HG03060 (cell line): Measurements from ENCODE around the gene EEF1A2.
A peak's percentile ranks its signal among the peaks of the same experiment; 100 is the strongest.

Experiments
- ATAC-seq: cut with Tn5 transposase; IDR thresholded peaks from one replicate; pipeline ENCODE4 v1.9.1; 2021; ENCODE audit warnings: low read depth, moderate number of reproducible peaks; ENCODE audit not compliant: unreplicated experiment

The EEF1A2 gene

DNA sequence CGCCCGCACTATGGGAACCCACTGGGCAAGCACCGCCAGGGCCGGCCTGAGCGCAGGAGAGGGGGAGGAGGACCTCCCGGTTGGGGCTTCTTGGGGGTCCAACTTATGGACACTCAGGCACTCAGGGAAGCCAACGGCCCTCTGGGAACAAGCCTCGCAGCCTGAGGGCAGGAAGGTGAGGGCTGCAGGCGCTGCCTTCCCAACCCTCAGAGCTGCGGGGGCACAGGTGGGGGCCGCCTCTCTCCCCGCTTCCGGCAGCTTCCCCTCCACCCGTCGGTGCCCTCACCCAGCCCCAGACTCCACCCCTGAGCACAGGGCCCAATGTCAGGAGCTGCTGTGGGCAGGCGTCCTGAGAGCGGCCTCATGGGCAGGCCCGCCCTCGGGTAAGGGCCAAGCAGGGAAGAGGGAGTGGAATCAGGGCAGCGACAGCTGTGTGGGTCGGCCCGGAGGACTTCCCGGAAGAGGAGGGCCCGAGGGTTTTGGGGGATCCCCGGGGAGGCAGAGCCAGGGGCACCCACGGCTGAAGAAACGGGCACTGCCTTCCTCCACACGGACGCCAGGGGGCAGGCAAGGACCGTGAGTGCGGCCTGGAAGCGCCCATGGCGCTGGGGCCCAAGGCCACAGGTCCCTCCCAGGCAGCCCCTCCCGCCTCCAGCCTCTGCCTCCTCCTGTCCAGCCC, 38.8 kb upstream of the EEF1A2 start:
- ATAC-seq, result peak; percentile 90

DNA sequence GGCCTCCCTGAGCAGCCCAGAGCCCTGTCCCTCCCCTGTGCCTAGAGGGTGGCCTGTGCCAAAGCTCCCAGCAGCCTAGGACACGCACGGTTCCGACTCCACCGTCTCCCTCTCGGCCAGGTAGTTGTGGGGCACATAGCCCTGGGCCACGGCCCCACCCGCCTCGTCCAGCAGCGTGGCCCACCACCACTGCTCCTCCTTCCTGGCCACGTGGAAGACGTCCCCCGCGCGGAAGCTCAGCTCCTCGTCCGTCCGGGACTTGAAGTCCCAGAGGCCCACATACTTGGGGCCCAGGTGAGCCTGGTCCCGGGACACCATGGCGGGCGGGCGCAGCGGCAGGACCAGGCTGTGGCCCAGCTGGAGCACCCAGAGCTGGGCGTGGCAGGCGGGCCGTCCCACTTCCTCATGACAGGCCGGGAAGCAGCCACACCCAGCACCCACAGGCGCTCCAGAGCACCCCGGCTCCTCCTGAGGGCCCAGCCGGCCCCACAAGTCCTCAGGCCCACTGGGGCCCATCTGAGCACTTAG, 38.2 kb upstream of the EEF1A2 start, which contains the start of gene PTK6:
TSS of gene PTK6 (minus strand) at position 380 of the 528 bp plus-strand sequence. CDS start at position 318, 62 bp downstream.
- ATAC-seq, result no peak

DNA sequence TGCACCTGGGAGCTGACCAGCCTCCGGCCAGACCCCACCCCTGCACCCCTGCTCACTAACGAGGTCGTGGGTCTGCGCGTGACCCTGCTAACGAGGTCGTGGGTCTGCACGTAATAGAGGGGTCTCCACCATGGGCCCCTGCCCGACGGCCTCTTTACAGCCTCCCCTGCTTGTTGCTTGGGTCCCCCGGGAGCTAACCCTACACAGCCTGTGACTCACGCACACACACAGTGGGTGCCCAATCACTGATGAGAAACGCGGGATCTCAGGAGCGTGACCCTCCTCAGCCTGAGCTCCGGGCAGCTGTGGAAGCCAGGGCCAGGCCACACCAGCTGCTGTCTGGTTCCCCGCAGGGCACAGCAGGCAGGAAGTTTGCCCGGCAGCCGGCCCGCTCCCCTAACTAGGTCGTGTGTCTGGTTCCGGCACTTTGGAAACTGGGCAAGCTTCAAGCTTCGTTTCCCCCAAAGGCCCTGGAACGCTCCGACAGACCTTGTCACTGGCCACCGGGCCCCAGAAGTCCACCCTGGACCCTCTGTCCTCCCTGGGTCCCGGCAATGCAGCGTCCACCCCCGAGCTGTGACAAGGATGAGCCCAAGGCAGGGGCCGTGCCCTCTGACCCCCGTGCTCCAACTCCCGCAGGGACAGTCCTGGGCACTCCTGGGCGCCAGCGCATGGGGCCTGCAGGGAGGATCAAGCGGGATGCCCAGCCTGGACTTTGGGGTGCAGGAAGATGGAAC, 37.5 kb upstream of the EEF1A2 start:
- no peak for ATAC-seq

DNA sequence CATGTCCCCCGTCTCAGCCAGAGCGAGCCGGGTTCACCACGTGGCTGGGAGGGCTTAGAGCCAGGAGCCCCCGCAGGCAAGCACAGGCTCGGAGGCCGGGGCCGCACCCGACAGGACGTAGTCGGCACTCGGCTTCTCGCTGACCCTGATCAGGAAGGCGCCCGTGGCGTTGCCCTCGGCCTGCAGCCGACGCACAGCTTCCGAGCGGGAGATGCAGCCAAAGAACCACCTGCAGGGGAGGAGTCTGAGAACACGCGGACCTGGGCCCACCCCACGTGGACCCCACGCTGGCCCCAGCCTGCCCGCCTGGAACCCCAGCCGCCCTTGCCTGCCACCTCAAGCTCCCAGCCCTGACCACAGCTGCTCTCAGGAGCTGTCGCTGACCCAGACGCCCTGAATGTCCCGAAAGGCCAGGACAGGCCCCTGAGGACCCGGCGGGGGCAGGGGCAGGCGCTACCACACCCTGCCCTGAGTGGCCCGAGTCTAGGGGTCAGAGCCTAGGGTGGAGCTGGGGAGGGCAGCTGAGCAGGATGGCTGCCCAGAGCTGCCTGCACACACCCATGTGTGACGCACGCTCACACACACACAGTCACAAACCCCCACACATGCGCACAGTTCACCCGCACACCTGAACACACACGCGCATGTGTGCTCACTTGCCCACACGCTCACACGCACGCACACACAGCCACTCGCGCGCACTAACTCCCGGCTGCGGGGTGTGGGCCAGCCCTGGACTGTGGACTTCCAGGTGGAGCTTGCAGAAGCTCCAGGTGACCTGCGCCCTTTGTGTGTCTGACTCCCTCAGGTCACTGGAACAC, 36.2 kb upstream of the EEF1A2 start:
- no peak for ATAC-seq

DNA sequence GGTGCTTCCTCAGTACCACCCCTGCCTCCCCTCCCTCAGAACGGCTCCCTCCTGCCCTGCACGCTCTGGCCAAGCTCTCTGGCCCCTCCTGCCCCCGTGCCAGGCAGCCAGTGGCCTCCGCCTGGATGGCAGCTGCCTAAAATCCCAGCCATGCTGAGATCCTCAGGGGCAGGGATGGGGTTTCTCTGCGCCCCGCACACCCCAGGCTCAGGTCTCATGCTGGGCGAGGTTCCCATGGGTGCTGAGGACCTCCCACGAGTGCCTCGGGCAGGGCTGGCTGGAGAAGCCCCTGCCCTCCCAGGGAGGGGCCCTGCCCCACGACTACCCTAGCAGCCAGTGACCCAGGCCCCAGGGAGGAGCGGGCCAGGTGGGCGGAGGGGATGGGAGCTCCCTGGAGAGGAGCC, 35.5 kb upstream of the EEF1A2 start:
- no peak for ATAC-seq

DNA sequence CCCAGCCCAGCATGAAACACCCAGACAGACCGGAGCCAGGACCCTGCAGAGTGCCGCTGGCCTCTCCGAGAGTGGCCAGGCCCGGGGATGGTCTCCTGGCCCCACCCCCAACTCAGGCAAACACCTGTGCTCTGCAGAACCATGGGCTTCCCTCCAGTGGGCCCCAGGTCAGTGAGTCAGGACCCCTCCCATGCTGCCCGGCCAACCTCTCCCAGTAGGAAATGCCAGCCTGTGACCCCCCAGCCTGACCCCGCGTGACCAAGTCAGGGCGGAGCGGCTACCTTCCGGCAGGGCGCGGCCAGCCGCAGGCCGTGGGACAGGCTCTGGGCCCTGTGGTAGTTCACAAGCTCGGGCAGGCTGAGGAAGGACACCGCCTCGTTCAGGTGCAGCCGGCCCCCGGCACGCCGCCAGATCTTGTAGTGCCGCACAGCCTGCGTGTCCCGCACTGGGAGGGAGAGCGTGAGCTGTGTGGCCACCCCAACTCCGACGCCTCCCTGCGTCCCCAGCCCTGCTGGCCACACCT, 35.0 kb upstream of the EEF1A2 start:
- ATAC-seq, result no peak

DNA sequence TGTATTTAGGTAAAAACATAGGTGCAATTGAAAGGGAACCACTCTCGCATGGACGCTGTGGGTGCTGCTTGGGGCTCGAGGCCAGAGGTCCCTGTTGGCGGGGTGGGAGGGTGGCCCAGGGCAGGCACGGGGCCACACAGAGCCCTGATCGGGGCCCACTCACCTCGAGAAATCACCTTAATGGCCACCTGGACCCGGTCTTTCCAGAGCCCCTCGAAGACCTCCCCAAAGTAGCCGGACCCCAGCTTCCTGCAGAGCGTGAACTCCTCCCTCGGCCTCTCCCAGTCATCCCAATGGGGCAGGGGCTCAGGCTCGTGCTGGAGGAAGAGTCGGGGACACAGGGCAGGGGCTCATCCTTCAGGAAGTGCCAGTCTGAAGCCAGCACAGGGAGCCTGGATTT, 34.5 kb upstream of the EEF1A2 start:
- no peak for ATAC-seq

DNA sequence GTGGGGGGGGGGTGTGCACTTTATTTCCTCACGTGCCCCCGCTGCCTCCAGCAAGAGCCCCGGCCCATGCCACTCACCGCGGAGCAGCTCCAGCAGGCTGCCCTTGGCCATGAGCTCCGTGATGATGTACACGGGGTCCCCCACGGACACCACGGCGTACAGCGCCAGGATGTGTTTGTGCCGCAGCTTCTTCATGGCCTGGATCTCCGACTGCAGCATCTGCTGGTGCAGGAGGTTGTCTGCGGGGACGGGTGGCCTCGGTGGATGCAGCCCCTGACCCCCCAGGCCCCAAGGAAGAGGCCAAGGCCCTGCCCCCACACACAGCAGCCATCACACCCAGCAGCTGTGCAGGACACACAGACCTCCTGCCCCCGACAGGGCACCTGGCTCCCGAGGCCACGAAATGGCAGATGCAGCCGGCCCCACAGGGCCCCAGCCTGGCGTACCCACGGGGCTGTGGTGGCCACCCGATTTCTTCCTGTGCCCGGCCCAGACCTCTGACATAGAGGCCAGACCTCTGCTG, 33.6 kb upstream of the EEF1A2 start:
- ATAC-seq, result no peak

DNA sequence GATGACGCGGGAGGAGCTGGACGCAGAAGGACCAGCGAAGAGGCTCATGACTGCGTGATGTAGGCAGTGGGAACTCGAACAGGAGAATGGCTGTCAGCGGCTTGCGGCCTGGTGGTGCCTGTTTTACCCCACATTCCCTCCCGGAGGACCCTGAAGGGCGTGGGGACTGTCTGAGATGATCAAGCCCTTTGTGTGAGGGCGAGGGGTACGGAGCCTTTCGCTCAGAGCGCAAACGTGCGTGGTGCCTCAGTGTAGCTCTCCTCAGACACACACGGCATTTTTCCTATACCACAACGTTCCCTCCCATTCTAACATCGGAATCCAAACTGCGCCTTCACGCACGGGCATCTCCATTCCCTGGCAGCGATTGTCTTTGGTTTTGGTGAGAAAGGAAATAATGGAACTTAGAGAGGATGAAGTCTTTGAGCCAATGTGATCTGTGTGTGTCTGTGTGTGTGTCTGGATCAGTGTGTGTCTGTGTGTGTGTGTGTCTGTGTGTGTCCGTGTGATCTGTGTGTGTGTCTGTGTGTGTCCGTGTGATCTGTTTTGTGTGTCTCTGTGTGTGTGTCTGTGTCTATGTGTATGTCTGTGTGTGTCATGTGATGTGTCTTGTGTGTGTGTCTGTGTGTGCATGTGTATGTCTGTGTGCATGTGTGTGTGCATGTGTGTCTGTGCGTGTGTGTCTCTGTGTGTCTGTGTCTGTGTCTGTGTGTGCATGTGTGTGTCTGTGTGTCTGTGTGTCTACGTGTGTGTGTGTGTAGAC, 33.0 kb upstream of the EEF1A2 start:
- no peak for ATAC-seq

DNA sequence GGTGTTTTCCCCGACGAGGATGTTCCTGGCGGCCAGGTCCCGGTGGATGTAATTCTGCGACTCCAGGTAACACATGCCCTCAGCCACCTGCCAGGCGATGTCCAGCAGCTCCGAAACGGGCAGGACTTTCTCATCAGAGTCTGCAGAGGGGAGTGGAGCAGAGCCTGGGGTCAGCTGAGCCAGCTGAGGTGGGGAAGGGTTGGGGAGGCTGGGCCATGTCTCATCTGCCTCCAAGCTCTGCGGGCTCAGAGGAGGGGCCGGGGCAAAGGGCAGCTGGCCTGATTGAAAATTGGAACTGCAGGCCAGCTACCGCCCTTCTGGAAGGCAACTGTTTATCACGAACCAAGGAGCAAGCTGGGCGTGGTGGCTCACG, 31.9 kb upstream of the EEF1A2 start:
- ATAC-seq, result no peak

DNA sequence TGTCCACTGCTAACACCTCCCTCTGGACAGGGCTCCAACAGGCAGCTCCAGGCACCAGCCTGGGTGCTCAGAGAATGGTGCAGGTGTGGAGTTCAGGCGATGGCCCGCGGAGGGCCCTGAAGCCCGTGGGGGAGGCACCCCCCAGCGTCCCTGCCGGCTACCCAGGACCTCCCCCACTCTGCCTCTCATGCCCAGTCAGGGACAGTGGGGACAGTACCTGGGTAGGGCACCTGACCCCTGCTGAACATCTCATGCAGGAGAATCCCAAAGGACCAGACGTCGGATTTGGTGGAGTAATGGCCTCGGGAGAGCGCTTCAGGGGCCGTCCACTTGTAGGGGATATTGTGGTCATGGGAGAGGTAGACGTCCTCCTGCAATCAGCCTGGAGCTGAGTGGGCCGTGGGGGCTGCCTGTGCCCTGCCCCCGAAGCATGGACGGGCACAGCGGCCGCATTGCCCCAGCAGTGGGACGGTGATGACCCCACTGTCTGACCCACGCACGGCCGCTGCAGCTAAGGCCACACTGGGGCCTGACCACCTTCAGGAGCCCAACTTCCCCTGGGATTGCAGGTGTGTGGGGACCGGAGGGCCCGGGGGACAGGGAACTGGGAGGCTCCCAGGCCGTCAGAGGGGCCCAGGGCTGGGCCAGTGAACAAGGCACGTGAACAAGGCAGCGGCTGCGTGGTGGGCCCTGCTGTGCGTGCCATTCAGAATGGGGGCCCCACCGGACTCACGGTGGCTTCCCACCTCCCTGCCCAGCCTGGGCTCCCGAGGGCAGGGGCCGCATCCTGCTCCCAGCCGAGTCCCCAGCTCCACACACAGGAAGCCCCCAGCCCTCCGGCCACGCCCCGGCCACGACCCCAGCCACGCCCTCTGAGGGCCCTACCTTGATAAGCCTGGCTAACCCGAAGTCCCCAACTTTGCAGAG, 31.2 kb upstream of the EEF1A2 start:
- ATAC-seq, result no peak

DNA sequence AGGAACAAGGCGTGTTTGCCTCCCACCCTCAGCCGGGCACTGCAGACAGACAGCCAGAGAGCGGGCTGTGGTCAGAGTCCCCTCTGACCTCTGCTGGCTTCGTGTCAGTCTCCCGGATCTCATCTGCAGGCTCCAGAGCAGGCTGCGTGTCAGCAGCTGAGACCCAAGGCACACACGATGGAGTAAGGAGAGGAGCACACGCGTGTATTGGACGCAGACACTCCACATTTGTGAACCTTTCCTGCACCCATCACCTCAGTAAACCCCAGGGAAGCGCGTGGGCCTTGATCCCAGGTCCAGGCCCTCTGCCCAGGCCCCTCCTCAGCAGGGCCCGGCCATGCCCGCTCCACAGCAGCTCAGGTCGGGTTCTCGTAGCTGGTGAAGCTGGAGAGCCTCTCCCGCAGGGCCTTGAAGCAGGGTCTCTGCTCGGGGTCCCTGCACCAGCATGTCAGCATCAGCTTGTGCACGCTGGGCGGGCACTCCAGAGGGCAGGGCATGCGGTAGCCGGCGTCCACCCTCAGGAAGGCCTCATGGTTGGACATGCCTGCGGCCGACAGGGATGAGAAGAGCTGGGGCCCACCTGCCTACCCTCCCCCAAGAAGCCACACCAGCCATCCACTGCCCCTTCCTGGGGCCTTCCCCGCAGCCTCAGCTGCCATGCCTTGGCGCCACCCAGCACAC, 30.4 kb upstream of the EEF1A2 start:
- no peak for ATAC-seq

DNA sequence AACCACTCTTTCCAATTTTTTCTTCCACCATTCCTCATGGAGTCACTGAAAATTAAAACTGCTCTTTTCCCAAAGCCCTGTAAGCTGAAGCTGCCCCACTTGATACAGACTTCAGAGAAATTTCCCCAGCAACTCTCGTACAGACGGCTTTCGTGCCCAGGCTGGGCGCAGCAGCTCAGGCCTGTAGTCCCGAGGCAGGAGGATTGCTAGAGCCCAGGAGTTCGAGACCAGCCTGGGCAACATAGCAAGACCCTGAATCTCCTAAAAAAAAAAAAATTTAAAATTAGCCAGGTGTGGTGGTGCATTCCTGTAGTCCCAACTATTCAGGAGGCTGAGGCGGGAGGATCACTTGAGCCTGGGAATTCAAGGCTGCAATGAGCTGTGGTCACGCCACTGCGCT, 28.3 kb upstream of the EEF1A2 start:
- ATAC-seq, result no peak

DNA sequence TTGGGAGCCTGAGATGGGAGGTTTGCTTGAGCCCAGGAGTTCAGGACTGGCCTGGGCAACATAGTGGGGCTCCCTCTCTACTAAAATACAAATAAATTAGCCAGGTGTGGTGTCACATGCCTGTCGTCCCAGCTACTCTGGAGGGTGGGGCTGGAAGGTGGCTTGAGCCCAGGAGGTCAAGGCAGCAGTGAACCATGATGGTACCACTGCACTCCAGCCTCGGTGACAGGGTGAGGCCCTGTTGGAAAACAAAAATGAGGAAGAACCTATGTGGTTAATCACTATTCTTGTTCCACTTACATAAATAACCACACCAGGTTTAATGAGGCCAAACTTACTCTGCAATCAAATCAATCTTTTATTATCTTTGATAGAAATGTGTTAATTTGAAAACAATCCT, 27.1 kb upstream of the EEF1A2 start:
- no peak for ATAC-seq

DNA sequence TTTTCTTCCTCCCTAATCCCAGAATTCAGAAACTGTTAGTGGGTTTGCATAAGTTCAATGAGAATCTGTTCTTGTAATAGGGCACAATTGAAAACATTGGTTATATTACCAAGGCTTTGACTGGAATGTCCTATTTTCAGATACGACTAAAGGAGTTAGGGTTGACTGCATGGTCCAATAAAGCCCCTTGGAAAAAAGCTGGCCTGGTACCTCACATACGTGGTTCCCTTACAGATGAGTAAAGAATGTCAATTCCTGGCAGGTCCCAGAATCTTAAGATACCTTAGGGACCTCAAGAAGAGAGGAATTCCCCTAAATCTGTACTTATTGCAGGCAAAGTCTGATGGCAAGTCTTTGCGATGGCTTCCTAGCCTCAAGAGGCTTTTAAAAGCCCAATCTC, 26.3 kb upstream of the EEF1A2 start:
- ATAC-seq, result no peak

DNA sequence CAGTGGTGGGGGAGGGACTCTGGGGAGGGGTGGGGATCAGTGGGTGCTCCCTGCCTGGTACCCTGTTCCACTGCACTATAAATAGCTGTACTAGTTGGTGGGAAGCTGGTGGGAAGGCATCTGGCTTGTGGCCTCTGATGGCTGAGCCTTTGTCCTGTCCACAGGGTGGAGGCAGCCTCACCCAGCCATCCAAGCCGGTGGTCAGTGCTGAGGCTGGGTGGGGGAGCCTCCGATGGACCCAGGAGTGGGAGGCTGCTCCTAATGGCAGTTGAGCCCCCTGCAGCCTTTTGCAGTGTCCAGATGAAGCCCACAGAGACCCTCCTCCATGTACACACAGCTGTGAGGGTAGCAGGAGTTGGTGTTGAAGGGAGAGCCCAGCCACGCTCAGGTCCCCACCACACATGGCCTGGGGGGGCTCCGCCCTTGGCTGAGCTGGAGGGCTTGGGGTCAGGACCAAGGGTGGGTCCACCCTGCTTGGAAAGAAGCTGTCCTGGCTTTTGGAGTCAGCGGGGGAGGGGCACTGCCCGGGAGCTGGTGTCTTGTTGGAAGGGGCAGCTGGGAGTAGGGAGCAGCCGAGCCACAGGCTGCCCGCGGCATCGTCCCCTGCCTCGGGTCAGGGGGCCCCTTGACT, 24.2 kb upstream of the EEF1A2 start:
- no peak for ATAC-seq

DNA sequence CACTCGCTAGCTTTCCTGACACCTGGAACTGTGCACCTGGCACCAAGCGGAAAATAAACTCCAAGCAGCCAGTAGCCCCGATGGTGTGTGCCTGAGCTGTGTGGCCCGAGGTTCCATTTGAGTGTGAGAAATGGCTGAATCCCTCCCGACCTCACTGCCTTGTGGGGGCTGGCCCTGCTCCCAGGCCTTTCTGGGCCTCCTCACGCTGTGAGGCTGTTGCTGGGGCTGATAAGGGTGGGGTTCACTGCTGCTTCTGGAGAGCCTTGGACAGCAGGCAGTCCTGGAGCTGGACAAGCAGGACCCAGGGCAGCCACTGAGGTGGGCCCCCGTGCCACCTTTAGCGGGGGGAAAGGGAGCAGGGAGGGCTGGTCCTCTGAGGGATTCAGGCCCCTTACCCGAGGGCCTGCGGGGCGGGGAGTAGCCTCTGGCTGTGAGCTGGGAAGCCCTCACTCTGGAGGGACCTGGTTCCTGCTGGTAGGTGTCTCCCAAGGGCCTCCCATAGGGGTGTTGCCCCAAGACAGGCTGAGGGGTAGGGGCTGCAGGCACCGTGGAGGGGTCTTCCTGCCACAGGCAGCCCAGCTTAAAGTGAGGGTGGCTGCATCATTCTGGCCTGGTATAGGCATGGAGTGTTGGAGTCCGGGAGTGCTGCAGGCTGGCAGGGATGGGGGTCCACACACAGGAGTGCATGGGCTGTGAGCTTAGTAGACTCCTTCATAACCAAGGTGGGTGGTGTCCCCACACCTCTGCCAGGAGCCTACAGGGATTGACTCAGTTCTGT, 23.4 kb upstream of the EEF1A2 start:
- ATAC-seq, result no peak
